Heart left ventricle (tissue), 16 donors: ENCODE results near the gene ZEB1. TPM values are rescaled to one million over a fixed set of nuclear protein-coding genes. Genes with fewer than 3 reads are reported as not detected.

Source experiments
- ATAC-seq, 4 donors: fragments of 200-7000 bp; cut with Tn5 transposase; one replicate each; pipeline ENCODE4 v1.9.1; 2020 to 2022; ENCODE audit warnings: moderate library complexity in 4 of 4, mild to moderate bottlenecking in 3 of 4, moderate number of reproducible peaks in 1 of 4
- DNase-seq, 5 donors: peaks; one replicate each; pipeline ENCODE4 v3.0.0-alpha.2; 2020
- H3K27ac ChIP-seq, 12 donors: fragments of 200-600 bp; sonication (generic) in 4 of 12; one replicate each; pipeline versions ENCODE4 v1.5.0 to v1.8.0; 2016 to 2022; ENCODE audit warnings: mild to moderate bottlenecking in 2 of 12
- H3K27me3 ChIP-seq, 9 donors: fragments of 200-600 bp; sonication (generic) in 2 of 9; one replicate each; pipeline versions ENCODE4 v1.5.1 to v1.8.0; 2016 to 2022; ENCODE audit warnings: mild to moderate bottlenecking in 3 of 9
- H3K36me3 ChIP-seq, 9 donors: fragments of 200-600 bp; sonication (generic) in 2 of 9; one replicate each; pipeline versions ENCODE4 v1.5.0 to v1.8.0; 2018 to 2022; ENCODE audit warnings: mild to moderate bottlenecking in 2 of 9
- H3K4me1 ChIP-seq, 12 donors: fragments of 200-600 bp; sonication (generic) in 4 of 12; one replicate each; pipeline versions ENCODE4 v1.5.0 to v1.8.0; 2016 to 2022; ENCODE audit warnings: mild to moderate bottlenecking in 3 of 12
- H3K4me3 ChIP-seq, 12 donors: fragments of 200-600 bp; sonication (generic) in 4 of 12; one replicate each; pipeline versions ENCODE4 v1.5.0 to v1.8.0; 2017 to 2022; ENCODE audit warnings: mild to moderate bottlenecking in 9 of 12, moderate library complexity in 4 of 12
- H3K9me3 ChIP-seq, 12 donors: fragments of 200-600 bp; sonication (generic) in 4 of 12; one replicate each; pipeline versions ENCODE4 v1.5.0 to v1.8.0; 2016 to 2022; ENCODE audit warnings: mild to moderate bottlenecking in 1 of 12
- CTCF ChIP-seq, 12 donors: fragments of 200-600 bp; sonication (generic) in 4 of 12; IDR thresholded peaks; one replicate each; pipeline versions ENCODE4 v1.5.0 to v1.8.0; 2018 to 2022; ENCODE audit warnings: antibody characterized with exemption in 12 of 12, mild to moderate bottlenecking in 5 of 12
- POLR2A ChIP-seq, 2 donors: fragments of 450-650 bp; IDR thresholded peaks; one replicate each; pipeline ENCODE4 v1.6.1; 2017; ENCODE audit warnings: antibody characterized with exemption in 2 of 2, mild to moderate bottlenecking in 2 of 2, moderate library complexity in 2 of 2
- WGBS, 4 donors: extraction: QIAGEN DNeasy Blood & Tissue Kit in 2 of 4; methylation state at CpG; one replicate each; pipeline versions ENCODE4 v1.1.5 to v1.1.7; 2013 to 2018; 5-methylcytosine and 5-hydroxymethylcytosine counted together
- intact Hi-C, 10 donors: fragments of 100-400 bp; cut with DNase I; formaldehyde crosslinking; loops; one replicate each; pipeline versions ENCODE4 v1.11.1 to v1.14.2; 2022
- polyA plus RNA-seq, 2 donors: library from polyadenylated mRNA; stranded (reverse); fragments of 200-250 nt; gene quantifications; one replicate each; pipeline ENCODE4 v1.2.3, GENCODE V29; 2013
- total RNA-seq, 9 donors: library from RNA; depleted of rRNA in 2 of 9; stranded (reverse); fragments of >200 nt in 2 of 9; fragmentation: NEBNext Ultra II Directional in 3 of 9; extraction: Animal tissue kit (Norgen Biotek cat#: 25700) in 3 of 9; gene quantifications; one replicate each; pipeline versions ENCODE4 v1.1.0 to v1.2.4, GENCODE V29; 2016 to 2023
- donor health status: ischemic (EF 13 %, LVEDD 7.1; RV severe dilation, severe dysfunction).
- donor health status: healthy with polysubstance abuse.
- donor health status: DM: no; HTN: yes; CAD: no.
- donor health status: DM: no; HTN: no; CAD: no.
- donor health status: ischemic (EF 25% LVEDD 6.9; RV normal size, moderate dysfunction).
- donor health status: ischemic (EF 25% LVEDD 5.7; RV mildly dilated, moderate dysfunction).
- donor health status: healthy.
- donor health status: DM: yes; HTN: yes; CAD: no.
- donor health status: ischemic (EF 35%, LVEDD 5.7; RV mildly dilated, moderate dysfunction).
- donor health status: nonischemic (EF 11% LVEDD 7.7; RV severe dilation, severe dysfunction).
- donor health status: DM: yes; HTN: yes; CAD: no.
- donor health status: PGD.
- donor health status: ischemic (EF 29% LVEDD 5.4; RV normal size, mild dysfunction).
- donor health status: nonischemic (EF 23%, LVEDD 6.1; RV moderate dilation, normal function).

Gene ZEB1
- total and polyA plus RNA-seq, 11 donors = 15.4 to 135 (median 95.6) TPM

GRCh38 chr10:31507427-31507826 is 188.4 kb downstream of the ZEB1 start:
- peaks cover 0 to 79% (median 29%) of the 10 kb centered on the region in 9 donors for H3K36me3 ChIP-seq
- intact Hi-C loops = no loop called here

GRCh38 chr10:31508234-31508633 is 189.2 kb downstream of the ZEB1 start:
- no peak for TF ChIP-seq POLR2A (IDR thresholded peaks at IDR 0.05)
- TF ChIP-seq CTCF (IDR thresholded peaks at IDR 0.05) = no peak
- no peak for ATAC-seq
- peaks cover 0 to 79% (median 33%) of the 10 kb centered on the region in 9 donors for H3K36me3 ChIP-seq
- H3K27ac ChIP-seq = no peak overlapping the region
- H3K27me3 ChIP-seq = no peaks in the 10 kb centered on the region
- H3K4me3 ChIP-seq = no peak overlapping the region
- peaks cover 0 to 48% (median 23%) of the 10 kb centered on the region in 12 donors for H3K9me3 ChIP-seq
- intact Hi-C loops = no loop called here
- H3K4me1 ChIP-seq = peaks cover 0 to 7% (median 0%) of the 10 kb centered on the region in 12 donors
- 97 to 100% (median 97%) methylated on average over 4 of the region's 4 CpGs; no CpG with 5 or more reads in 1 of the 4 donors for WGBS, 4 donors
- no peak for DNase-seq

More at GRCh38 chr10:31507427-31507826, 188.4 kb downstream of the ZEB1 start:
- no peaks in the 10 kb centered on the region for H3K27me3 ChIP-seq
- no peak for TF ChIP-seq POLR2A (IDR thresholded peaks at IDR 0.05)
- peaks cover 0 to 7% (median 0%) of the 10 kb centered on the region in 12 donors for H3K4me1 ChIP-seq
- 89 to 92% (median 91%) methylated on average over 2 of the region's 2 CpGs for WGBS, 4 donors
- H3K4me3 ChIP-seq = no peak overlapping the region
- no peak overlapping the region for H3K27ac ChIP-seq
- DNase-seq = no peak
- peaks cover 0 to 48% (median 23%) of the 10 kb centered on the region in 12 donors for H3K9me3 ChIP-seq
- no peak for ATAC-seq

- peaks cover 0 to 7% (median 0%) of the 10 kb centered on the region in 12 donors for H3K4me1 ChIP-seq
- ATAC-seq = no peak
- peaks cover 0 to 82% (median 31%) of the 10 kb centered on the region in 9 donors for H3K36me3 ChIP-seq
- peaks cover 0 to 44% (median 23%) of the 10 kb centered on the region in 12 donors for H3K9me3 ChIP-seq
- intact Hi-C loops = no loop called here
- WGBS, 4 donors = 95 to 100% (median 97%) methylated on average over 5 of the region's 5 CpGs
- H3K27ac ChIP-seq = no peak overlapping the region
- H3K27me3 ChIP-seq = no peaks in the 10 kb centered on the region
- DNase-seq = no peak
- no peak overlapping the region for H3K4me3 ChIP-seq
- TF ChIP-seq CTCF (IDR thresholded peaks at IDR 0.05) (no peak), POLR2A (IDR thresholded peaks at IDR 0.05) (no peak)
Observed at GRCh38 chr10:31508882-31509281, 189.9 kb downstream of the ZEB1 start.

- Histone ChIP-seq H3K27me3 (no peaks in the 10 kb centered on the region), H3K9me3 (peaks cover 0 to 33% (median 20%) of the 10 kb centered on the region in 12 donors), H3K27ac (no peak overlapping the region), H3K4me1 (peaks cover 0 to 11% (median 2%) of the 10 kb centered on the region in 12 donors), H3K36me3 (peaks cover 0 to 88% (median 30%) of the 10 kb centered on the region in 9 donors), H3K4me3 (no peak overlapping the region)
- intact Hi-C loops = loop anchor here in 1 of 10 donors (10.0 kb wide), 1 partner anchor 265 kb away; no protein-coding TSS in a partner anchor
- ATAC-seq = no peak
- TF ChIP-seq CTCF (IDR thresholded peaks at IDR 0.05) = no peak
- DNase-seq = no peak
Observed at GRCh38 chr10:31509989-31510388, 191.0 kb downstream of the ZEB1 start.

GRCh38 chr10:31515116-31515515 is 196.1 kb downstream of the ZEB1 start:
- no peak overlapping the region for H3K4me3 ChIP-seq
- peaks cover 0 to 22% (median 4%) of the 10 kb centered on the region in 12 donors for H3K4me1 ChIP-seq
- no peak for ATAC-seq
- H3K27me3 ChIP-seq = no peaks in the 10 kb centered on the region
- no peak for DNase-seq
- no peak for TF ChIP-seq POLR2A (IDR thresholded peaks at IDR 0.05)
- H3K27ac ChIP-seq = no peak overlapping the region
- intact Hi-C loops = loop anchor here in 1 of 10 donors (10.0 kb wide), 1 partner anchor 260 kb away; no protein-coding TSS in a partner anchor
- H3K9me3 ChIP-seq = no peaks in the 10 kb centered on the region
- 42 to 58% (median 54%) methylated on average over 2 of the region's 2 CpGs for WGBS, 4 donors
- H3K36me3 ChIP-seq = peaks cover 0 to 96% (median 50%) of the 10 kb centered on the region in 9 donors
